ENCODE results near the gene LIN7B.
A peak's percentile ranks its signal among the peaks of the same experiment; 100 is the strongest.

The LIN7B gene

DNA sequence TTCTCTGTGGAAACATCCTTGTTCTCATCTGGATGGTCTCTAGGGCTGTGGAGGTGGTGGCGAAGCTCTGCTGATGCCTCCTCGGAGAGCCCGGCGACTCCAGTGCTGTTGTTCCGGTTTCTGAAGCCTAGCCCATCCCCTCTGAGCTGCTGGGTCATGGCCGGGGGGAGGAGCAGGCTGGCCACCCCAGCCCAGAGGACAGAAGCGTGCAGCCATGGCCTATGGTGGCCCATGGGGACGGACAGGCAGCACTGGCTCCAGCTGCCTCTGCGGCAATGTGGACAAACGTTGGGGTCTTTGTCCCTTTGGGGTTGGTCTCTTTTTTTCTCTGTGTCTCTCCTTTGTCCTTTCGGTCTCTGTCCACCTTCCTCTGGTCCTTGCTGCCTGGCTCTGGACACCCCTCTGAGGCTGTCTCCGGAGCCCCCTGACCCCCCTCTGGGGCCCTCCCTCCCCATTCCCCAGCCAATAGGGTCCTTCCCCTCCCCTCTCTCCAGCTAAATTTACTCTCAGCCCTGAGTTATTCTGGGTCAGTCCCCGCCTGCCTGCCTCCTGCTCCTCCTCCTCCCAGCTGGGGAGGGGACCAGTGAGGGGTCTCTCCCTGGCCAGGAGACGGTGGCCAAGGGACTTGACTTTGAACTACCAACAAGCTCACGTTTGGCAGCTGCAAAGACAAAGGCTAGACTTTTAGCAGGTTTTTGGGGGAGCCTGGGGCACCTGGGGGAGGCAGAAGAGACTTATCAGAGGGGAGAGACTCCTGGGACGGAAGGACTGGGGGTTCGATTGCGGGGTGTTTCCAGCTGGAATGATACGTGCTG is 41.0 kb downstream of the LIN7B start, which contains the start of gene HRC:
Gene HRC (minus strand): TSS at position 392 of the 815 bp plus-strand sequence. CDS start 159 bp downstream, at position 233.
- no peak for DNase-seq (ENCODE audit: low read depth, low spot score)
- Histone ChIP-seq H3K36me3 (ENCODE audit: control insufficient read depth, insufficient read depth, low read length) (no peaks in the 10 kb centered on the region), H3K4me3 (ENCODE audit: low read length) (no peak within 1 kb of the TSS), H3K9me3 (ENCODE audit: control insufficient read depth, insufficient read depth, low read length) (no peaks in the 10 kb centered on the region), H3K27me3 (ENCODE audit: control insufficient read depth, insufficient read depth, low read length) (no peaks in the 10 kb centered on the region), H3K27ac (ENCODE audit: low read length) (no peak within 1 kb of the TSS), H3K4me1 (ENCODE audit: control insufficient read depth, insufficient read depth, low read length) (peaks cover 11% of the 10 kb centered on the region)
- no CpG with 5 or more reads among the region's 19 CpGs for WGBS (ENCODE audit: insufficient coverage, insufficient read length)

DNA sequence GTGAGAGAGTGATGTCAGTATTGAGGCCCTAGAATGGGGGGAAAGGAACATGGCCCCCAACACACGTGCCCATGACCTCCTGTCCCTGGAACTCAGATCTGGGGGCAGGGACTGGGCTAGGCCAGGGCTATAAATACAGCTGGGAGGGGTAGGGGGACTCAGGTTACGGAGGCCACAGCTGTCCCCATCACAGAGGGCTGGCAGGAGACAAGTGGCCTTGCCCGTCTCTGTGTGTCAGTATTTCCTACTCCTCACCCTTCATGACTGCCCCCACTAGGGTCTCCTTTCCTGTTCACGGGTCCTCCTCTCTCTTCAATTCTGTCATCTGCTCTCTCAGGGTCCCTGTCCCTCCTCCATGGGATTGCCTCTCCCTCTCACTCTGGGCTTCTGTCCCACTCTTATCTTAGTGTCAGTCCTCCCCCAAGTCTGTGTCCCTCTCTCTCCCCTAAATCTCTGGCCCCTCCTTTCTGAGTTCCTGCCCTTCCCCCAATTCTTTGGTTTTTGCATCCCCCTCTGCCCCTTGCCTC is 41.7 kb downstream of the LIN7B start:
- H3K4me1 ChIP-seq (ENCODE audit: control insufficient read depth, insufficient read depth, low read length), result peaks cover 11% of the 10 kb centered on the region
- H3K27me3 ChIP-seq (ENCODE audit: control insufficient read depth, insufficient read depth, low read length), result no peaks in the 10 kb centered on the region
- no CpG with 5 or more reads among the region's 4 CpGs for WGBS (ENCODE audit: insufficient coverage, insufficient read length)
- H3K9me3 ChIP-seq (ENCODE audit: control insufficient read depth, insufficient read depth, low read length), result no peaks in the 10 kb centered on the region
- H3K36me3 ChIP-seq (ENCODE audit: control insufficient read depth, insufficient read depth, low read length), result no peaks in the 10 kb centered on the region
- no peak overlapping the region for H3K27ac ChIP-seq (ENCODE audit: low read length)
- H3K4me3 ChIP-seq (ENCODE audit: low read length), result no peak overlapping the region
- DNase-seq (ENCODE audit: low read depth, low spot score), result no peak

DNA sequence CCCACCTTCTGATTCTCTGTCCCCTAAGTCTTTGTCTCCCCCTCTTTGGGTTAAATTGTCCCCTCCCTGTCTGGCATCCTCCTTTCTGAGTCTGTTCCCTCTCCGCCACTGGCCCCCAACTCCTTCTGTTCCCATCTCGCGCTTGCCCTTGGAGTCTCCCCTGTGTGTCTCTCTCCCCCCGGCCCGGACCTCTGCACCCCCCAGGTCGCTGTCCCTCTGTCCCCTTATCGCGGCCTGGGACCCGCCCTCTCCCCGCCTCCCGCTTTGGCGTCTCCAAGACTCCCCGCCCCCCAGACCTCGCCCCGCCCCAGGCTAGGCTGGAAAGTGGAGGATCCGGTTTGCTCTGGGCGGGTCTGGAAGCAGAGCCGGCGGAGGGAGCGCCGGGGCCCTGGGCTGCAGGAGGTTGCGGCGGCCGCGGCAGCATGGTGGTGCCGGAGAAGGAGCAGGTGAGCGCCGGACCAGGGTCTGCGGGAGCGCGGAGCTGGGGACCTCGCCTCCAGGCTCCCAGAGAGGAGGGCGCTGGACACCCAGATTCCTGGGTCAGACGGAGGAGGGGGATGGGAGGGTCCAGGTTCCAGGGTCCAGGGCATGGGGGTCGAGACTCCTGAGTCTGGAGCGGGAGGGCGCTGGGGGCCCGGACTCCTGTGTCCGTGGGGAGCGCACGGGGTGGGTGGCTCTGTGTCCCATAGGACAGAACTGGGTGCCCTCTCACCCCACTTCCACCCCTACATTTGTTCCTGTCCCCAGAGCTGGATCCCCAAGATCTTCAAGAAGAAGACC is 43.5 kb downstream of the LIN7B start, which contains the start of gene TRPM4:
Gene TRPM4 (plus strand): TSS at position 348 of the 780 bp plus-strand sequence. CDS start 75 bp downstream, at position 423.
- Histone ChIP-seq H3K4me3 (ENCODE audit: low read length) (peak within 1 kb of the TSS; percentile 49), H3K27ac (ENCODE audit: low read length) (no peak within 1 kb of the TSS), H3K36me3 (ENCODE audit: control insufficient read depth, insufficient read depth, low read length) (no peaks in the 10 kb centered on the region), H3K9me3 (ENCODE audit: control insufficient read depth, insufficient read depth, low read length) (no peaks in the 10 kb centered on the region), H3K27me3 (ENCODE audit: control insufficient read depth, insufficient read depth, low read length) (no peaks in the 10 kb centered on the region), H3K4me1 (ENCODE audit: control insufficient read depth, insufficient read depth, low read length) (peaks cover 9% of the 10 kb centered on the region)
- no peak for DNase-seq (ENCODE audit: low read depth, low spot score)
- no CpG with 5 or more reads among the region's 41 CpGs for WGBS (ENCODE audit: insufficient coverage, insufficient read length)

DNA sequence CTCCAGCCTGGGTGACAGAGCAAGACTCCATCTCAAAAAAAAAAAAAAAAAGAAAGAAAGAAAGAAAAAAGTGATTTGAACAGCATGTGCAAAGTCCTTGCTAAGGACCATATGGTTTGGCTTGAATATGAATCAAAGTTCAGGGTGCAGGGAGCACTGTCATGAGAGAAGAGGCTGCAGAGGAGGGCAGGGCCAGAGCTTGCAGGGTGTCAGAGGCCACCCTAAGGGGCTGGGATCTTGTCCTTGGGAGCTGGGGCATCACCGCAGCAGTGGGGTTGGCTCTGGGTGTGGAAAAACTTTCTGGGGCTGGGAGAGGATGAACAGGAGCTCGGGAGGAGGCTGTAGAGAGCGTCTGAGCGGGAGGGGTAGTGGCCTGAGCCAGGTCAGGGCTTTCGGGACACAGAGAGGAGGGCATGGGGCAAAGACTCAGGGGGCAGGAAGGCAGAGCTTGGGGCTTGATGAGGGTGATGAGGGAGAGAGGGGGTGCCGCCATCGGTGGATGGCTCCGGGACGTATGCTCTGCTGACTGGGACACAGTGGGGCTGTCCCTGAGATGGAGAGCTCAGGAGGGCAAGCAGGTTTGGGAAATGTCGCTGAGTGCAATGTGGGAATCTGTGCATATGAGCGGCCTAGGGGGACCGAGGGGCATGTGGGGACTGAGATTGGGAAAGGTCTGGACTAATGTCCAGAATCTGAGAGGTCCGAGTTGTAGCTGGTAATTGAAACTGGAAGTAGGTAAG is 46.5 kb downstream of the LIN7B start:
- DNase-seq (ENCODE audit: low read depth, low spot score), result no peak
- Histone ChIP-seq H3K27me3 (ENCODE audit: control insufficient read depth, insufficient read depth, low read length) (no peaks in the 10 kb centered on the region), H3K4me1 (ENCODE audit: control insufficient read depth, insufficient read depth, low read length) (peaks cover 5% of the 10 kb centered on the region), H3K9me3 (ENCODE audit: control insufficient read depth, insufficient read depth, low read length) (no peaks in the 10 kb centered on the region), H3K36me3 (ENCODE audit: control insufficient read depth, insufficient read depth, low read length) (no peaks in the 10 kb centered on the region), H3K4me3 (ENCODE audit: low read length) (no peak overlapping the region), H3K27ac (ENCODE audit: low read length) (no peak overlapping the region)
- no CpG with 5 or more reads among the region's 13 CpGs for WGBS (ENCODE audit: insufficient coverage, insufficient read length)

DNA sequence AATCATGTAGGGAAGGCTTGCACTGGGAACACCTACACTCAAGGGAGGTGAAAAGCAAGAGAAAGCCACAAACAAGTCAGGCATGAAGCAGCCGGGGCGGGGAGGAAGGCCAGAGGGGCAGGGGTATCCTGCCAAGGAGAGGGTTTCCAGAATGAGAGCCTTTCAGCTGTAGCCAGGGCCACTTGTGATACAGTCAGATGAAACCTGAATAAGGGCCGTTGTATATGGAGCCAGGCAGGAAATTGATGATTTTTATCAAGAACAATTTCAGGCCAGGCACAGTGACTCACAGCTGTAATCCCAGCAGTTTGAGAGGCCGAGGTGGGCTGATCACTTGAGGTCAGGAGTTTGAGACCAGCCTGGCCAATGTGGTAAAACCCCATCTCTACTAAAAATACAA is 47.8 kb downstream of the LIN7B start:
- no CpG with 5 or more reads among the region's 4 CpGs for WGBS (ENCODE audit: insufficient coverage, insufficient read length)
- Histone ChIP-seq H3K4me1 (ENCODE audit: control insufficient read depth, insufficient read depth, low read length) (peaks cover 3% of the 10 kb centered on the region), H3K27me3 (ENCODE audit: control insufficient read depth, insufficient read depth, low read length) (no peaks in the 10 kb centered on the region), H3K9me3 (ENCODE audit: control insufficient read depth, insufficient read depth, low read length) (no peaks in the 10 kb centered on the region), H3K4me3 (ENCODE audit: low read length) (no peak overlapping the region), H3K36me3 (ENCODE audit: control insufficient read depth, insufficient read depth, low read length) (no peaks in the 10 kb centered on the region), H3K27ac (ENCODE audit: low read length) (no peak overlapping the region)
- DNase-seq (ENCODE audit: low read depth, low spot score), result no peak

DNA sequence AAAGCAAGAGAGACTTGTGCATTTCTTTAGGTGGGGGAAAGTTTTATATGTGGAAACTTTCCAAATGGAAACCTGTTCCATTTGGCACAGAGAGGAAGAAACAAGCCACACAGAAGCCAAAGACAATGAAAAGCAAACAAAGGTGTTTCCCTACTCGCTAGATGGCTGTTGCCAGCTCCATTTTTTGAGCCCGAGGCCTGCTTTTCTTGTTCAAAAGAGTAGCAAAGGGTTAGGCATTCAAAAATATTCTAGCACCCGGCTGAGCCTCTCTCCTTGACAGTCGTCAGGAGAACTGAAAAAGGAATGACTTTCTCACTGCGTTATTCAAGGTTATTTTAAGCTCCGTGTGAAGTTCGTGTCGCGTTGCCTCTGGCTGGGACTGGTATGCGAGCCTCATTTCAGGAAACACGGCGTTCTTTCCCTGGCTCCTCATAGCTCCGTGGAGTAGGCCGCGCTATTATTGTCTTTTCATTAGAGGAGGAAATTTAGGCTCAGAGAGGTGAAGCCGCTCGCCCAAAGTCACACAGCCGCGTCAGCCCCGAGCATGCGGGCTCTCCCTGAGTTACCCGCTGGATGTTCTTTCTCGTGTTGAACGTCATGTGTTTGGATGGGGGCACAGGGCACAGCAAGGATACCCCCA is 51.1 kb downstream of the LIN7B start:
- Histone ChIP-seq H3K27ac (ENCODE audit: low read length) (no peak overlapping the region), H3K27me3 (ENCODE audit: control insufficient read depth, insufficient read depth, low read length) (no peaks in the 10 kb centered on the region), H3K36me3 (ENCODE audit: control insufficient read depth, insufficient read depth, low read length) (no peaks in the 10 kb centered on the region; the same call in 1 of the 2 replicates), H3K4me1 (ENCODE audit: control insufficient read depth, insufficient read depth, low read length) (0 out of 2 replicates have a peak, but pooled peaks cover 1% of the 10 kb centered on the region), H3K4me3 (ENCODE audit: low read length) (no peak overlapping the region), H3K9me3 (ENCODE audit: control insufficient read depth, insufficient read depth, low read length) (no peaks in the 10 kb centered on the region)
- no peak for DNase-seq (ENCODE audit: low read depth, low spot score)
- no CpG with 5 or more reads among the region's 24 CpGs for WGBS (ENCODE audit: insufficient coverage, insufficient read length)

DNA sequence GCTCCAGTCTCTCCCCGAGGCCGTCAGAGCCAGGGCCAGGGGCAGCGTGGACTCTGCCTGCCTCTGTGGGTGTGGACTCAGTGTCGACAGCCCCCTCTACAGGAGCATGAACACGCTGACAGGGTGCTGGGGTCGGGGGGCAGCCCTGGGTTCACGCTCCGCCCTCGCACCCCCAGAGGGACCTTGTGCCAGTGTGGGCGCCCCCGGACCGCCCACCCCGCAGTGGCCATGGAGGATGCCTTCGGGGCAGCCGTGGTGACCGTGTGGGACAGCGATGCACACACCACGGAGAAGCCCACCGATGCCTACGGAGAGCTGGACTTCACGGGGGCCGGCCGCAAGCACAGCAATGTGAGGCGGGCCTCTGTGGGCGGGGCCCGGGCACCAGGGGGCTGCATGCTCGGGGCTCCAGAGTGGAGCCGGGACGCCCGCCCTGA is 51.7 kb downstream of the LIN7B start:
- no CpG with 5 or more reads among the region's 30 CpGs for WGBS (ENCODE audit: insufficient coverage, insufficient read length)
- Histone ChIP-seq H3K9me3 (ENCODE audit: control insufficient read depth, insufficient read depth, low read length) (no peaks in the 10 kb centered on the region), H3K4me3 (ENCODE audit: low read length) (no peak overlapping the region), H3K4me1 (ENCODE audit: control insufficient read depth, insufficient read depth, low read length) (0 out of 2 replicates have a peak, but pooled peaks cover 1% of the 10 kb centered on the region), H3K27me3 (ENCODE audit: control insufficient read depth, insufficient read depth, low read length) (no peaks in the 10 kb centered on the region), H3K27ac (ENCODE audit: low read length) (no peak overlapping the region), H3K36me3 (ENCODE audit: control insufficient read depth, insufficient read depth, low read length) (no peaks in the 10 kb centered on the region; the same call in 1 of the 2 replicates)
- no peak for DNase-seq (ENCODE audit: low read depth, low spot score)

DNA sequence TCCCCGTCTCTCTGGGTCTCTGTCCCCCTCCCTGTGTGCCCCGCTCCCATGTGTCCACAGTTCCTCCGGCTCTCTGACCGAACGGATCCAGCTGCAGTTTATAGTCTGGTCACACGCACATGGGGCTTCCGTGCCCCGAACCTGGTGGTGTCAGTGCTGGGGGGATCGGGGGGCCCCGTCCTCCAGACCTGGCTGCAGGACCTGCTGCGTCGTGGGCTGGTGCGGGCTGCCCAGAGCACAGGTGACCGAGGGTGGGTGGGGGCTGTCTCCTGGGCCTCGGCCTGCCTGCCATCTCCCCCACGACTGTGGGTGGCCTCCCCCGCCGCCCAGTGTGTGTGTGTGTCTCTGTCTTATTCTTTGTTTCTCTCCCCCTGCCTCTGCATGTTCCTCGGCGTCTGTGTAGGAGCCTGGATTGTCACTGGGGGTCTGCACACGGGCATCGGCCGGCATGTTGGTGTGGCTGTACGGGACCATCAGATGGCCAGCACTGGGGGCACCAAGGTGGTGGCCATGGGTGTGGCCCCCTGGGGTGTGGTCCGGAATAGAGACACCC is 53.8 kb downstream of the LIN7B start:
- no CpG with 5 or more reads among the region's 25 CpGs for WGBS (ENCODE audit: insufficient coverage, insufficient read length)

More for the DNA sequence above, 53.8 kb downstream of the LIN7B start:
- no peak for DNase-seq (ENCODE audit: low read depth, low spot score)
- H3K4me3 ChIP-seq (ENCODE audit: low read length), result no peak overlapping the region
- no peaks in the 10 kb centered on the region for H3K9me3 ChIP-seq (ENCODE audit: control insufficient read depth, insufficient read depth, low read length)
- no peaks in the 10 kb centered on the region; the same call in 1 of the 2 replicates for H3K36me3 ChIP-seq (ENCODE audit: control insufficient read depth, insufficient read depth, low read length)
- H3K27me3 ChIP-seq (ENCODE audit: control insufficient read depth, insufficient read depth, low read length), result no peaks in the 10 kb centered on the region
- 0 out of 2 replicates have a peak, but pooled peaks cover 1% of the 10 kb centered on the region for H3K4me1 ChIP-seq (ENCODE audit: control insufficient read depth, insufficient read depth, low read length)
- no peak overlapping the region for H3K27ac ChIP-seq (ENCODE audit: low read length)

Data from iPS DF 6.9 (cell line).